HPDE6-E6E7 (cell line): ENCODE measurements around the gene CHST14.
A peak's percentile ranks its signal among the peaks of the same experiment; 100 is the strongest.
"Not testable (repeated sequence)": the region's sequence is repeated elsewhere in the genome, so short reads cannot be mapped to it uniquely, and the experiment has no call there.

Experiments used
- DNase-seq: peaks from one replicate; pipeline ENCODE4 v3.0.0; 2011; ENCODE audit warnings: missing footprints; ENCODE audit errors: extremely low spot score

CHST14 gene

GRCh38 chr15:40440743-40441564 lies 29.8 kb upstream of the CHST14 start, which contains the start of gene BAHD1:
Gene BAHD1, plus strand, starts transcription at chr15:40440953. Its CDS starts 17,512 bp downstream, at chr15:40458465.
- peak; percentile 98 for DNase-seq

GRCh38 chr15:40441565-40442531 lies 28.9 kb upstream of the CHST14 start:
- no peak for DNase-seq

- no peak for DNase-seq
Observed at GRCh38 chr15:40443255-40443654, 27.5 kb upstream of the CHST14 start.

- DNase-seq: no peak
Observed at GRCh38 chr15:40443846-40444245, 26.9 kb upstream of the CHST14 start.

GRCh38 chr15:40444736-40445135 lies 26.0 kb upstream of the CHST14 start:
- DNase-seq: no peak

- DNase-seq: no peak
Observed at GRCh38 chr15:40445421-40445922, 25.3 kb upstream of the CHST14 start.

- no peak for DNase-seq
Observed at GRCh38 chr15:40446144-40446543, 24.6 kb upstream of the CHST14 start.

GRCh38 chr15:40448354-40448753 lies 22.4 kb upstream of the CHST14 start:
- DNase-seq: no peak

GRCh38 chr15:40449275-40449674 lies 21.5 kb upstream of the CHST14 start:
- DNase-seq: no peak

GRCh38 chr15:40450047-40450446 lies 20.7 kb upstream of the CHST14 start:
- no peak for DNase-seq

- DNase-seq: no peak
Observed at GRCh38 chr15:40451527-40452158, 19.1 kb upstream of the CHST14 start.

- DNase-seq: no peak
Observed at GRCh38 chr15:40452296-40453090, 18.3 kb upstream of the CHST14 start.

GRCh38 chr15:40453941-40454340 lies 16.8 kb upstream of the CHST14 start:
- DNase-seq: not testable (repeated sequence)

GRCh38 chr15:40454904-40455391 lies 15.8 kb upstream of the CHST14 start:
- DNase-seq: no peak

- DNase-seq: peak; percentile 58
Observed at GRCh38 chr15:40456299-40456712, 14.5 kb upstream of the CHST14 start.

GRCh38 chr15:40456738-40457137 lies 14.0 kb upstream of the CHST14 start:
- DNase-seq: no peak

- DNase-seq: no peak
Observed at GRCh38 chr15:40458495-40459371, 12.1 kb upstream of the CHST14 start.

- DNase-seq: no peak
Observed at GRCh38 chr15:40459391-40460015, 11.3 kb upstream of the CHST14 start.

- DNase-seq: no peak
Observed at GRCh38 chr15:40460404-40460803, 10.4 kb upstream of the CHST14 start.
